ENCODE measurements around the gene MPPED2.

- TF ChIP-seq TAF1 (IDR thresholded peaks at IDR 0.05; ENCODE audit: borderline replicate concordance, insufficient read depth, low read length) = no peak
- no peak for TF ChIP-seq POLR2AphosphoS5 (IDR thresholded peaks at IDR 0.05; ENCODE audit: low read depth, low read length)
- no peak for TF ChIP-seq FOXP2 (optimal IDR thresholded peaks at IDR 0.05; ENCODE audit: borderline replicate concordance, extremely low read depth, extremely low read length, insufficient read depth)
Measured at GRCh38 chr11:30566482-30566881, 19.7 kb downstream of the MPPED2 start.

Data from PFSK-1 (cell line).